ENCODE results near the gene ZFHX2.

The ZFHX2 gene

DNA sequence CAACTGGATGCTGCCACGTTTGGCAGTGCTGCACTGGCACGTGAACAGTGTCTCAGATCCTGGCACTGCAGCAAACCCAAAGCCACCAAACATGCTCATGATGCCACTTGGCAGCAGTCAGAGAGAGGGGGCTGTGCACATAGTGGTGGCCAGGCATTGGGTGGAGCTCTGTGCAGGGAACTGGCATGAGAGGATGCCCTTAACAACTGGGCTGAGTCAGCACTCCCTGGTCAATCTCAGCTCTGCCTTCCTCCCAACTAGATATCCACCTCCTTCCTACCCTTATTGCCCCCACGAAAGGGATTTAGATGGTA lies 37.0 kb downstream of the ZFHX2 start:
- no peak for DNase-seq

DNA sequence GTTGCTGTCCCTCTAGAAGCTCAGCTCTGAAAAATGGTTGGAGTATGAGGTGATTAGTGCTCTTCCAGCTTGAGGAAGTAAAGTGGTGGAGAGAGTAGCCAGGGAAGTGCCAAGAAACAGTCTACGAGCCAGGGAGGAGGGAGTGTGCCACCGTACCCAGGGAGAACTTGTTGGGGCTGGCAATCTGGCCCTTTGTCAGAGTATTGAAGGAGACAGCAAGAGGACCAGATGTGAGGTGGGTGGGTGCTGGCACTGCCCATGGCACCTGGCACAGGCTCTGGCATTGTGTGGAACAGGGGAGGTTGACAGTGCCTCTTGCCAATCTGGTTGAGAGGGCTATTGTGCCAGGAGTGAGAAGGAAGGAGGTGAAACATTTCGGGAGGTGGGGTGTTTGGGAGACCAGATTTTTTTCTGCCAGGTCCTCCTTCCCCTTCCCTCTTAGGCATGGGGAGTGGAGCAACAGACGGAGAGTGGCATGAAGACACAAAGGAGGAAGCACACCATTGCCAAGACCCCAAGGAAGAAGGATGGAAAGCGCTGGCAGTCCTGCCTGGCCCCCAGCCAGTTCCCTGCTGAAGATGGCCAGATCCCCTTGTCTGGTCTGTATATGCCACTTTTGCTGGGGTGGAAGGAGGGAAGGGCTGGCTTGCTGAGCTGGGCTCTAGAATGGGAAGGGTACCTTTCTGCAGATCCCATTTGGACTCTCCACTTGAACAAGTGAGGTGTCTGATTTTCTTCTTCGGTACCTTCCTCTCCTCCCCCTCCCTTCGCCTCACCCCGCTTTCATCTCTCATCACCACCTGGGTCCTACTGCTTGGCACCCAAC lies 37.5 kb downstream of the ZFHX2 start:
- DNase-seq, result no peak

DNA sequence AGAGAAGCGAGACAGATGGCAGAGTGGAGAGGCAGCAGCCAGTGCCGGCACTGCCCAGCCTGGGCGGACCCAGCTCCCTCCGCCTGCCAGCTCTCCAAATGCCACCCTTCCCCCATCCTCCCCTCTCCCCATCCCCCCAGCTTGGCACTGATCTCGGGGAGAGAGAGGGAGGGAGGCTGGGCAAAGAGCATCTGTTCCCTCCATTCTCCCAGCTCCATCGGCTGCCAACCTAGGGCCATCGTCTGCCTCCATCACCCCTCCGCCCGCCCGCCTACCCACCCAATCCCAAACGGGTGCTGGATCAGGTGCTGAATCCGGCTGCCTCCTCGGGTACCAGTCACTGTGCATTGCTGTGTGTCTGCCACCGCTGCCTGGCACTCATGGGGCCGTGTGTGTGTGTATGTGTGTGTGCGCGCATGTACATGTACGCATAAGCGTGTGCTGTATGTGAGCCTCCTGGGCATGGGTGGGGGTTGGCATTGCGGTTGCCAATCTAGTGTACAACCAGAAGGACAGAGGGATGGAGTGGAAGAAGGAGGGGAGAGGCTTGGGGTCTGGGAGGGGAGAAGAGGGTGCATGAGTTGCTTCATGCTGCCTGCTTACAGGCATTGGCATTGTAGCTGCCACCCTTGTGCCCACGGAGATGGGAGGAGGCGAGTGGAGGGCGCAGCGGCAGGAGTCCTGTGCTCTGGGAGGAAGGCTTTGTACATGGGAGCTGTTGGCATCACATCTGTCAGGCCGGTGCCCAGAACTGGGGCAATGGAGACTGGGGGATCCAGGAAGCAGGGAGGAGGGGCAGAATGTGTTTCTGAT lies 38.4 kb downstream of the ZFHX2 start:
- DNase-seq, result no peak

DNA sequence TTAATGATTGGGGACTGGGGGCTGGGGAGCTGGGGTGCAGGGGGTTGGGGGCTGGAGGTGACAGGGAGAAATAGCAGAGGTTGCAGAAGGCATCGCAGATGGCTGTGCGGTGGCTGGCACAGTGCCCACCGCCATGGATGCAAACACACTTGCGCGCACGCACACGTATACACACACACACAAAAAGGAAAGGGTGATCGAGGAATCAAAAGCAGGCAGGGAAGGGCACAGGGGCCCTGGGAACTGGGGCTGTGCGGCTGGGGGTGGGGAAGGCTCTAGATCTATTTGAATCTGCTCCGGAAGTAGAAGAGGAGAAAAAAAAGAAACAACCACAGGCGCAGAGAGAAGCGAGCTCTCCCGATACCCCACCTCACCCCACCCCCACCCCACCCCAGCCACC lies 39.4 kb downstream of the ZFHX2 start:
- DNase-seq, result no peak

DNA sequence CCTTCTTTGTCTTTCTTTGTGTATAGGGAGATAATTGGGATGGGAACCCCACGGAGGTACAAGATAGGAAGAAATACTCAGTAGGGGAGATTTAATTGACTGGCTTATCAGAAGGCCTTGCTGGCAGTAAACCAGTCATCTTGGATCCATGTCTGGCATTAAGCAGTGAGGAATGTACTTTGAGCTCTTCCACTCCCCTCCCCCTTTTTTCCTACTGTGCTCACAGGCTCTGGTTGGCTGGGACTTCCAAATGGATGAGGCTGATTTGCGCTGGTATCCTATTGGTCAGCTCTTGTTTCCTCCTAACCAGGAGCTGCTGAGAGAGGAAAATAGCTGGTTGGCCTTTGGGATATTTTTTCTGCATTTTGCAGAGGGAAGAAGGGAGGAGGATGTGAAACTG lies 57.3 kb downstream of the ZFHX2 start:
- no peak for DNase-seq

DNA sequence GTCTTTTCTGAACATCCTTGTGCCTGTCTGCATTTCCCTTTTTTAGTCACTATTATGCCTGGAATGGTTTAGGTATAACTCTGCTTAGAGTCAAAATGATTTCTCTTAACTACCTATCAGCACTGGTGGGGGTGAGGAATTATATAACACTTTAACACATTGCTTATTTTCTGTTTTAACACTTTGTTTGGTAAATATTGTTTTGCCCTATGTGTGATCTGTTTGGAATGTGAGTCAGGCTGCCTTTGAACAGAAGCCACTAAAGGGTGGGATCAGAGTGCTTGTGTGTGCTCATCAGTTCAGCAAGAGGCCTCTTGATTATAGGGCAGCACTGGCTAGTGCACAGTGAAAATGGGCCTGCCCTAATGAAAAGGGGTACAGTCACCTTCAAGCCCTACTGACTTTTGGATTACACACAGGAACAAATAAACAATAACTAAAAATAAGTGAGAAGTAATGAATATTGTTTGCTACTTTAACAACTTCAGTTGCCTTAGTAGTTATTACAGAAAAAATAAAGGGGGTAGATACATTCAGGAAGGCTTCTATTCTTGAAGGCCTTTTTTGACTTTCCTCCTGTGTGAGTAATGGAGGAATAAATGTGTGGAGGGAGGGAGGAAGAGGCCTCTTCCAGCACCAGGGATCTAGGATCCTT lies 58.8 kb downstream of the ZFHX2 start:
- no peak for DNase-seq

DNA sequence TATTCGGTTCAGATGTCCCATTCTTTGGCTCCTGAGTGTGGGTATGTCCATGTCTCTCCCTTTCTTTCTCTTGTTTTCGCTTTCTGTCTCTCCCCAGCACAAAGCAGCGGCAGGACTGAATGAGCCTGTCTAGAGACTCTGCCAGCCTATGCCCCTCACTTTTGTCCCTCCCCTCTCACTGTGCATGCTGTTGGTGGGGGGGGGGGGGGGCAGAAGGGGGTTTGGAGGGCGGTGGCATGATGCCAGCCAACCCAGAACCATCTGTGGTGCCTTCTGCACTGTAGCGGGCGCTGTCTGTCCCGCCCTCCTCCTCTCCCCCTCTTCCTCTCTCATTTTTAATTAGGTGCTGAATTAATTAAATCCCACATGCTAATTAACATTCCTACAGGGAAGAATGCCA lies 64.3 kb downstream of the ZFHX2 start:
- no peak for DNase-seq

DNA sequence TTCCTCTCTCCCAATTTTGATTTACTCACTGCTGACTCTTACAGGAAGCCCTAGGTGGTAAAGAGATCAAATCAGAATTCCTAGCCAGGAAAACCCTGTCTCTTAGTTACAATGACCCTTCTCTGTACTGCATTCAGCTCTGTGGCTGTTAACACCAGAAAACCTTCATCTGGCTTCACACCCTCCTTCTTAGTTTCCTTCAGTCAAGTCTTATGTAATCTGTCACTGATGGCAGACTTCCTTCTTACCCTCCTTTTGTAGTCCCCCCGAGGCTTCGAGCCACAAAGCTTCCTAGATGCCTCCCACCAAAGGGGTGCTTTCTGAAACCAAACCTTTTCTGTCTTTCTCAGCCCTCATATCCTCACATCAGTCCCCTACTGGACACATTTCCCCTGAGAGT lies 65.5 kb downstream of the ZFHX2 start:
- DNase-seq, result no peak

DNA sequence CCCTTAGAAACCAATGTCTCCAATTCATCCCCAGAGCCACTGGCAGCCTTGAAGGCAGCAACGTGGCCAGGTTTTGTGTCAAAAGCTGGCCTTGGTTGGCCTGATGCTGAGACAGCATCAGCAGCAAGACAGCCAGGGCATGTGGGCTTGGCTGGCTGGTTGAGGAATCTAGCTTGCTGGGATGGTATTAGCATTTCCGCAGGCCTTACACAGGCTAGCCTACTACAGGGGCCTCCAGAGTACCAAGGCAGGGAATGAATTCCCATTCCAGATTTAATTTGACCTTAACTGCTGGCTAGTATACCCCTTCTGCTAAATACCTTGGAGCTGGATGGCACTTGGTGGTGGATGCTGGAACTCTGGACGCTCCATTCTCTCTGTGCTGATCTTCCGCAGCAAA lies 66.2 kb downstream of the ZFHX2 start:
- DNase-seq, result no peak

DNA sequence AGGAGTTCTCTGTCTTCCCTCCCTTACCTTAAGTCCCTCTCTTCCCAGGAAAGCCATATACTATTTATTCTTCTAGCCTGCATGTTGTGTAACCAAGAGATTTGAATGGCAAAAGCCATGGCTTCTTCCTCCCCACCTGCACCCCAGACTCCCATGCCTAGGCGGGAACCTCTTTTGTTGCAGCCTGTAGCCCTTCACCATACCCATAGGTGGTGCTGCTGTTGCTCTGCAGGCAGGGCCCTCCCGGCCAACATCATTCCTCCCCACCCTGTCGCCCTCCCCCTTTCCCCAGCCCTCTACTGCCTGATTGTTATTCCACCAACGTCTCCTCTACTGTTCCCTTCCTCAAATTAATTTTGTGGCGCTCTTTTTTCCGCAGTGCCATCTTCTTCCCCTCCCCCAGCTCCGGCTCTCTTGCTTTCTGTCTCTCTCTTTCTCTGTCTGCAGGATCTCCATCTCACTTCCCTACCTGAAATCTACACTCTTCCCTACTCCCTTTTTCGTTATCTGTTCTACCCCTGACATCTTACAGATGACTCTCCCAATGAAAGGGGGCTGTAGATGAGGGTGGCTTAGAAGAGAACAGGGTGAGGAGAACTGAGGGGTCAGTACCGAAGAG lies 68.2 kb downstream of the ZFHX2 start:
- DNase-seq, result no peak

DNA sequence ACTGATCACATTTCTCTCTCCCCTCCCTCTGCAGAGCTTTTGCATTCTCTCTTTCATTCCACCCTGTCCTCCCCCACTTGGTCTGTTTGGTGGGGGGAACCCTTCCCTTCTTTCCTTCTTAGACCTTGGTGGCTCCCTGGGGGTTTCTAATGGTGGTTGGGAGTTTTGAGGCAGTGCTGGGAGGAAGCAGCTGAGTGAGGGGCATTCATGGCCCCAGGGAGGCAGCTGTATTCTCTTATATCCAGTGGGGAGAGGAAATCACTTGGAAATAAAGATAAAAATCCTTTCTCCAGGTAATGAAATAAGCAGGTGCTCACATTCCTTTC lies 68.8 kb downstream of the ZFHX2 start:
- no peak for DNase-seq

DNA sequence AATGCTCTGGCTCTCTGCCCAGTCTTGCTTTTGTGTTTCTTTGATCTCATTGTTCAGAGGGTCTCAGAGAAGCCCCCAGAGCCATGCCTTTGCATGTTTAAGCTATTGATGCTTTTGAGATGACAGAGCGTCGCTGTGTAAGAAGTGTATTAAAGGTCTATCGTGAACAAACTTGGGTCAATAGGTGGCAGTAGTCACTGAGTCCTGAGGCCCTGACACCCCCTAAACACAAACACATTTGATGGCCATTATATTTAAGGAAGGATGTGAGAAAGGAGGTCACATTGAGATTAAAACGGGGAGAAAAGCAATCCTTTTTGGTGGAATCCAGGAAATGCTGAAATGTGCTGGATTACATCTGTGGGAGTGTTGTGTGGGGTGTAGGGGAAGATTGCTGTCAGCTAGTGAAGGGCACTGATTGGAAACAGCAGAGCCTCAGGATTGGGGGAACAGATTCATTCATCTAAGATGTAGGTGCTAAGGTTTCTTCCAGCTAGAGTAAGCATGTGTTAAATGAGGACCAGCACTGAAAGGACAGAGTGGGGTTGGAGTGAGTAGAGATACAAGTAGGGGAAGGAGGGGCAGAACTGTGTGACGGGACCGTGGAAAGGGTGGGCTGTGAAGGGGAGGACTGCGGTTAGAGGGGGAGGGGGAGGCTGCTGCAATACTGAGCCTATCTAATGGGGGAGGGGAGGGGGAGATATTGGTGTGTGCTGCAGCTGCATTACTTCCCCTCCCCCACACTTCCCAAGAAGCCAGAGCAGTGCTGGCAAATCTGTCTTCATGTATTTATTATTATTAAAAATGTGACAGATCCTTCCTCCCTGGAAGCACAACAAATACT lies 69.4 kb downstream of the ZFHX2 start:
- no peak for DNase-seq

DNA sequence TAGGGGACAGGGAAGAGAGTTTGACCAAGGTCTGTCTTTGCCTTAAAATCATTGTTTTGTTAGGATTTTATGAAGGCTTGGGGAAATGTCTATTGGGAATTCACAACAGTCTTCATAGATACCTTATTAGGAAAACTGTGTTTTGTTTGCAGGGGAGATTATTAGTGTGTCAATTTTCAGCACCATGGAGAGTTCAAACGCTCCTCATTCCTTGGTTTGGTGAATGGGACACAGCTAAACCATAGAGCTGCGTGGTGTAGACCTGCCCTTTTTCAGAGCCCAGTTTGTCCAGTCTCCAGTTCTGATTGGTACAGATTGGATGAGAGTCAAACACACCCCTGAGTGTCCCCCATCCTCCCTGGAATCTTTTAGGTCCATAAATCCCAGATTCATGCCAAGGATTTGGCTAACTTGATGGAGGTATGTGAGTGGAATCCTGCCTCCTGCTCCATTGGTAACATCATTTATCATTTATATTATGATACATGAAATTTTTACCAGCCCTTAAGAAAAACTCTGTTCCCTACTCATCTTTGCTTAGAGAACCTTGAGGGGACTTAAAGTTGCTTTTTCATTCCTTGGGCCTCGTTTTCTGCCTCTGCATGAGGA lies 70.1 kb downstream of the ZFHX2 start:
- no peak for DNase-seq

DNA sequence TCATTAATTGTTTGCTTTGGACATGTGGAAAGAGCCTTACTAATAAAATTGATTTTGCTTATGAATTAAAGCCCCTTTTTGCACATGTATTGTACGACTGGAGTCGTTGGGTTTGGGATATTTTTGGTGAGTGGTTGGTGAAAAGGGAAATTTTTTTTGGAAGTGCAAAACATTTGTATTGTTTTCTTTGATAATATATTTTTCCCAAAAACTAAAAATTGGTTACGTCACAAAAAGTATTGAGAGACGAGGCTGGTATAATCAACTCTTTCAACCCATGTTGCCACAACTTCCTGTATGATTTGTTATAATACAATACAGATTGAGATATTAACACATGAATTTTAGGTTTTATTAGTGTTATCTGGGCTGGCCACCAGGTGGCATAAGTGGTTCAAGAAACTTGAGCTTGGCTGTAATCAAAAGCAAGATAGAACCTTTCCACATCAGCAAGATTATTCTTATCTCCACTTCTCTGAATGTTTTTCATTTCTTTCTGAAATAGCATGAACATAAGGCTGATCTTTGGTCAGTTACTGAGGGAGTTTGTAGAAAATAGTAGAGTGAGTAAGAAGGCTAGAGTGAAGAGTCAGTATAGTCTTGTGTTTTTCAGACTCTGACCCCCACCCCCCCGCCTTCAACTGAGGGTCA lies 73.3 kb downstream of the ZFHX2 start:
- no peak for DNase-seq

DNA sequence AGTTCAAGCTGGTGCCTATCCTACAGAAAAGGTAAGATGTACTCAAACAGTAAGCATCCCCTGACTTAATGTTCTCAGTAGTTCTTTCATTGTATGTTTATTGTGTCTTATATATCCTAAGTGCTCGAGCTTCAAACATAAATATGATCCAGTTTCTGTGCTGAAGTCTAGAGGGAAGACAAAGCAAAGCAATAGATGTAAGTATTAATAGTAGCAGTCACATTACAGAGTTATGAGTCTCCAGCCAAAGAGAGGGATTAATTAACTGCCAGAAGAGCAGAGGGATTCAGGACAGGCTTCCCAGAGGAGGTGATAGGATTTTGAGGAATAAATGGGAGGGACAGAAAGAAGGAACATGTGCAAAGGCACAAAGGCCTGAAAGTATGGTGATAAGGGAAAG lies 80.6 kb downstream of the ZFHX2 start:
- no peak for DNase-seq
